Hepatic stellate cell (primary cell): ENCODE measurements around the gene ARHGAP26.

Source experiments
- DNase-seq: peaks from one replicate; pipeline ENCODE4 v3.0.0; 2011; ENCODE audit warnings: low spot score

ARHGAP26 gene

GRCh38 chr5:142829801-142830220, 59.6 kb downstream of the ARHGAP26 start:
- no peak for DNase-seq

- no peak for DNase-seq
Measured at GRCh38 chr5:142830241-142831008, 60.2 kb downstream of the ARHGAP26 start.

- DNase-seq: no peak
Measured at GRCh38 chr5:142831009-142831383, 60.8 kb downstream of the ARHGAP26 start.

- no peak for DNase-seq
Measured at GRCh38 chr5:142832263-142832662, 62.1 kb downstream of the ARHGAP26 start.

GRCh38 chr5:142833517-142834449, 63.6 kb downstream of the ARHGAP26 start:
- DNase-seq: no peak

- DNase-seq: no peak
Measured at GRCh38 chr5:142834504-142834903, 64.3 kb downstream of the ARHGAP26 start.

GRCh38 chr5:142835540-142835939, 65.4 kb downstream of the ARHGAP26 start:
- no peak for DNase-seq

- DNase-seq: no peak
Measured at GRCh38 chr5:142836048-142836447, 65.9 kb downstream of the ARHGAP26 start.

- no peak for DNase-seq
Measured at GRCh38 chr5:142837081-142837725, 67.0 kb downstream of the ARHGAP26 start.

- no peak for DNase-seq
Measured at GRCh38 chr5:142838845-142839244, 68.7 kb downstream of the ARHGAP26 start.

GRCh38 chr5:142839711-142840346, 69.7 kb downstream of the ARHGAP26 start:
- no peak for DNase-seq

- DNase-seq: no peak
Measured at GRCh38 chr5:142840575-142840974, 70.4 kb downstream of the ARHGAP26 start.

- no peak for DNase-seq
Measured at GRCh38 chr5:142841511-142842265, 71.5 kb downstream of the ARHGAP26 start.

- no peak for DNase-seq
Measured at GRCh38 chr5:142842994-142843905, 73.1 kb downstream of the ARHGAP26 start.

- DNase-seq: no peak
Measured at GRCh38 chr5:142844866-142845265, 74.7 kb downstream of the ARHGAP26 start.

- no peak for DNase-seq
Measured at GRCh38 chr5:142845402-142845921, 75.3 kb downstream of the ARHGAP26 start.

GRCh38 chr5:142845954-142846398, 75.8 kb downstream of the ARHGAP26 start:
- no peak for DNase-seq

- DNase-seq: no peak
Measured at GRCh38 chr5:142846406-142846805, 76.2 kb downstream of the ARHGAP26 start.

GRCh38 chr5:142847898-142848790, 78.0 kb downstream of the ARHGAP26 start:
- DNase-seq: no peak
